LNCAP (cell line): ENCODE results near the gene PALLD.

Experiments
- CTCF ChIP-seq: fragments of 450-650 bp; IDR thresholded peaks from 2 replicates; pipeline ENCODE4 v1.5.1; 2017; ENCODE audit warnings: mild to moderate bottlenecking

PALLD gene

GRCh38 chr4:168822481-168822880, 325.6 kb downstream of the PALLD start:
- no peak for TF ChIP-seq CTCF

- TF ChIP-seq CTCF, result no peak
These were observed 329.1 kb downstream of the PALLD start for GRCh38 chr4:168825975-168826374.

GRCh38 chr4:168826620-168827019, 329.8 kb downstream of the PALLD start:
- TF ChIP-seq CTCF, result no peak

- TF ChIP-seq CTCF, result no peak
These were observed 334.1 kb downstream of the PALLD start for GRCh38 chr4:168830777-168831512.

GRCh38 chr4:168831585-168831918, 334.7 kb downstream of the PALLD start:
- TF ChIP-seq CTCF, result no peak

GRCh38 chr4:168831919-168832762, 335.3 kb downstream of the PALLD start:
- TF ChIP-seq CTCF, result no peak

GRCh38 chr4:168832763-168833575, 336.1 kb downstream of the PALLD start:
- no peak for TF ChIP-seq CTCF
